Hepatocyte (in vitro differentiated cells): ENCODE measurements around the gene ATG101.

Source experiments
- EZH2phosphoT487 ChIP-seq: fragments of 200-600 bp; sonication (generic); IDR thresholded peaks from one replicate; pipeline ENCODE4 v1.6.1; 2018; ENCODE audit warnings: antibody characterized with exemption, mild to moderate bottlenecking, low read depth, moderate library complexity; ENCODE audit not compliant: unreplicated experiment, severe bottlenecking
- TF ChIP-seq, protein P1 (sequence below): fragments of 200-600 bp; sonication (generic); IDR thresholded peaks from 2 replicates; pipeline ENCODE4 v1.5.1; 2016; ENCODE audit warnings: antibody characterized with exemption, mild to moderate bottlenecking; ENCODE audit not compliant: poor library complexity

GRCh38 chr12:52122904-52123303 is 53.1 kb downstream of the ATG101 start:
- TF ChIP-seq, protein P1, sequence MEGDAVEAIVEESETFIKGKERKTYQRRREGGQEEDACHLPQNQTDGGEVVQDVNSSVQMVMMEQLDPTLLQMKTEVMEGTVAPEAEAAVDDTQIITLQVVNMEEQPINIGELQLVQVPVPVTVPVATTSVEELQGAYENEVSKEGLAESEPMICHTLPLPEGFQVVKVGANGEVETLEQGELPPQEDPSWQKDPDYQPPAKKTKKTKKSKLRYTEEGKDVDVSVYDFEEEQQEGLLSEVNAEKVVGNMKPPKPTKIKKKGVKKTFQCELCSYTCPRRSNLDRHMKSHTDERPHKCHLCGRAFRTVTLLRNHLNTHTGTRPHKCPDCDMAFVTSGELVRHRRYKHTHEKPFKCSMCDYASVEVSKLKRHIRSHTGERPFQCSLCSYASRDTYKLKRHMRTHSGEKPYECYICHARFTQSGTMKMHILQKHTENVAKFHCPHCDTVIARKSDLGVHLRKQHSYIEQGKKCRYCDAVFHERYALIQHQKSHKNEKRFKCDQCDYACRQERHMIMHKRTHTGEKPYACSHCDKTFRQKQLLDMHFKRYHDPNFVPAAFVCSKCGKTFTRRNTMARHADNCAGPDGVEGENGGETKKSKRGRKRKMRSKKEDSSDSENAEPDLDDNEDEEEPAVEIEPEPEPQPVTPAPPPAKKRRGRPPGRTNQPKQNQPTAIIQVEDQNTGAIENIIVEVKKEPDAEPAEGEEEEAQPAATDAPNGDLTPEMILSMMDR = no peak
- TF ChIP-seq EZH2phosphoT487 = no peak
